GM12878 (cell line): ENCODE results near the gene GRM7. TPM values are rescaled to one million over a fixed set of nuclear protein-coding genes. Genes with fewer than 3 reads are reported as not detected.

Experiments
- ATAC-seq: fragments of 200-7000 bp; cut with Tn5 transposase; 3 replicates; pipeline ENCODE4 v1.9.1; 2020; ENCODE audit warnings: mild to moderate bottlenecking, moderate library complexity
- BruUV-seq: library from RNA; stranded (reverse); fragments of 400-500 nt; replicated peaks from 2 replicates; lab custom pipeline; 2021; lab: Mats Ljungman, UMichigan
- CTCF ChIA-PET: fragments of 300-600 bp; sonication (Branson Sonifier 250); formaldehyde crosslinking; extraction: SDS; loops from one replicate; lab custom pipeline; 2021; ENCODE audit warnings: inconsistent platforms; lab: Yijun Ruan, JAX
- POLR2A ChIA-PET: fragments of 350-600 bp; formaldehyde crosslinking; extraction: SDS; loops from one replicate; lab custom pipeline; 2021; ENCODE audit warnings: inconsistent platforms; lab: Charles Lee
- RAD21 ChIA-PET: fragments of 300-600 bp; sonication (Branson Sonifier 250); formaldehyde crosslinking; loops from one replicate; lab custom pipeline; 2023; ENCODE audit warnings: antibody characterized with exemption; ENCODE audit not compliant: unreplicated experiment; lab: Charles Lee
- SMC1A ChIA-PET: fragments of 300-600 bp; sonication (Branson Sonifier 250); formaldehyde crosslinking; loops from one replicate; lab custom pipeline; 2023; ENCODE audit not compliant: unreplicated experiment, uncharacterized antibody; lab: Charles Lee
- DNase-seq: peaks from one replicate; pipeline ENCODE4 v3.0.0-alpha.2; 2011; ENCODE audit warnings: low read depth, low spot score
- FAIRE-seq: peaks from 3 replicates; lab custom pipeline; 2011; peaks lifted over from hg19 to GRCh38; lab: Jason Lieb, UNC
- H2AFZ ChIP-seq: 2 replicates; pipeline ENCODE4 v1.6.0; 2011; ENCODE audit warnings: low read depth, low read length, control low read depth; ENCODE audit not compliant: control insufficient read depth
- H3K27ac ChIP-seq: 2 replicates; pipeline ENCODE4 v1.5.1; 2011; ENCODE audit warnings: control low read depth; ENCODE audit not compliant: control insufficient read depth, insufficient read depth
- H3K27me3 ChIP-seq, 2 experiments: replicated peaks in 1 of 2; 2 replicates each; pipeline versions ENCODE4 v1.6.0 to v1.6.1; 2011; ENCODE audit warnings: low read length in 1 of 2; ENCODE audit not compliant: control insufficient read depth in 2 of 2, insufficient read depth in 2 of 2
- H3K36me3 ChIP-seq, 2 experiments: 2 replicates each; pipeline ENCODE4 v1.5.1; 2011; ENCODE audit warnings: low read length in 1 of 2; ENCODE audit not compliant: control insufficient read depth in 2 of 2, insufficient read depth in 2 of 2
- H3K4me1 ChIP-seq: 2 replicates; pipeline ENCODE4 v1.6.1; 2011; ENCODE audit warnings: mild to moderate bottlenecking, low read length, moderate library complexity, mixed read lengths; ENCODE audit not compliant: control insufficient read depth, insufficient read depth
- H3K4me2 ChIP-seq: 2 replicates; pipeline ENCODE4 v1.6.0; 2011; ENCODE audit warnings: control low read depth; ENCODE audit not compliant: control insufficient read depth, insufficient read depth
- H3K4me3 ChIP-seq: fragments of 200-600 bp; sonication (generic); 2 replicates; pipeline ENCODE4 v1.5.1; 2016
- H3K79me2 ChIP-seq: 2 replicates; pipeline ENCODE4 v1.6.0; 2011; ENCODE audit warnings: low read length; ENCODE audit not compliant: control insufficient read depth, insufficient read depth
- H3K9ac ChIP-seq: 2 replicates; pipeline ENCODE4 v1.8.0; 2011; ENCODE audit warnings: low read length, control low read depth, mixed read lengths; ENCODE audit not compliant: control insufficient read depth, insufficient read depth
- H3K9me3 ChIP-seq: replicated peaks from 3 replicates; pipeline ENCODE4 v1.5.1; 2011; ENCODE audit warnings: mild to moderate bottlenecking, low read length; ENCODE audit not compliant: control insufficient read depth, insufficient read depth
- H4K20me1 ChIP-seq: 2 replicates; pipeline ENCODE4 v1.6.0; 2011; ENCODE audit not compliant: control insufficient read depth, insufficient read depth
- CBX3 ChIP-seq: fragments of 200-600 bp; sonication (generic); IDR thresholded peaks from 2 replicates; pipeline ENCODE4 v1.6.1; 2016; ENCODE audit warnings: low read depth, borderline replicate concordance
- PAX5 ChIP-seq: IDR thresholded peaks from 2 replicates; pipeline ENCODE4 v1.6.1; 2011; ENCODE audit warnings: low read depth, low read length, borderline replicate concordance
- PML ChIP-seq: IDR thresholded peaks from 2 replicates; pipeline ENCODE4 v1.6.1; 2012; ENCODE audit warnings: low read length, inconsistent platforms
- POU2F2 ChIP-seq: IDR thresholded peaks from 3 replicates; pipeline ENCODE4 v1.6.1; 2011; ENCODE audit warnings: low read depth, mild to moderate bottlenecking, low read length, borderline replicate concordance
- TBL1XR1 ChIP-seq: IDR thresholded peaks from 2 replicates; pipeline ENCODE4 v1.6.1; 2012; ENCODE audit warnings: low read depth, low read length, improper control_type of control experiment
- YBX1 ChIP-seq: fragments of 450-650 bp; IDR thresholded peaks from 2 replicates; pipeline ENCODE4 v1.6.1; 2016; ENCODE audit warnings: antibody characterized with exemption
- WGBS: methylation state at CpG from one replicate; pipeline ENCODE4 v1.1.6; 2016; ENCODE audit warnings: low lambda C conversion rate; ENCODE audit not compliant: insufficient replicate concordance, insufficient coverage; ENCODE audit errors: missing lambda C conversion rate; 5-methylcytosine and 5-hydroxymethylcytosine counted together
- in situ Hi-C: fragments of 300-500 bp; cut with MboI; formaldehyde crosslinking; loops from 9 replicates; pipeline ENCODE4 v1.14.3; 2018; ENCODE audit warnings: mixed read lengths
- intact Hi-C: fragments of 100-400 bp; cut with micrococcal nuclease; formaldehyde crosslinking; loops from one replicate; pipeline ENCODE4 v1.14.2; 2022; ENCODE audit not compliant: unreplicated experiment
- polyA plus RNA-seq, 11 experiments: library from polyadenylated mRNA; depleted of rRNA in 4 of 11; unstranded in 6 of 11; stranded (reverse) in 5 of 11; fragments of >200 nt; fragmentation: Nextera tagmentation in 4 of 11; fragmentation: Illumina TruSeq in 1 of 11; extraction: Ambion mirVana in 4 of 11; extraction: Trizol in 1 of 11; gene quantifications; 1 replicate in 1 of 11; 2 replicates in 10 of 11; pipeline versions ENCODE4 v1.2.1 to v1.2.3, GENCODE V29; 2011 to 2016; ENCODE audit warnings: inconsistent platforms in 2 of 11, missing spikeins in 2 of 11, low read depth in 1 of 11
- total RNA-seq, 4 experiments: library from RNA; depleted of rRNA in 3 of 4; stranded (reverse); fragments of >200 nt in 3 of 4; fragmentation: Illumina TruSeq in 1 of 4; extraction: Trizol in 1 of 4; gene quantifications; 2 replicates each; pipeline versions ENCODE4 v1.2.1 to v1.2.3, GENCODE V29; 2013 to 2021
- TF ChIP-seq, protein P1 (sequence below), 3 experiments: IDR thresholded peaks in 2 of 3; conservative IDR thresholded peaks in 1 of 3; 2 replicates each; pipeline ENCODE4 v1.5.1; 2011; ENCODE audit warnings: low read depth in 3 of 3, low read length in 3 of 3, mild to moderate bottlenecking in 3 of 3, control low read depth in 2 of 3, moderate library complexity in 2 of 3, inconsistent platforms in 1 of 3, mixed read lengths in 1 of 3; ENCODE audit not compliant: control insufficient read depth in 2 of 3, insufficient read depth in 1 of 3; ENCODE audit errors: extremely low read depth in 1 of 3
- TF ChIP-seq, protein P2 (sequence below): fragments of 450-650 bp; IDR thresholded peaks from 2 replicates; pipeline ENCODE4 v1.6.1; 2017; ENCODE audit warnings: mild to moderate bottlenecking, moderate library complexity
- TF ChIP-seq, protein P3 (sequence below): IDR thresholded peaks from 2 replicates; pipeline ENCODE4 v1.6.1; 2011; ENCODE audit warnings: mild to moderate bottlenecking, low read depth, low read length, moderate library complexity; ENCODE audit not compliant: insufficient replicate concordance

Gene GRM7
- total and polyA plus RNA-seq, 10 of the 15 experiments (the other 5 are each of a cell fraction or from before 2014, with no cell fraction given), result not detected

DNA sequence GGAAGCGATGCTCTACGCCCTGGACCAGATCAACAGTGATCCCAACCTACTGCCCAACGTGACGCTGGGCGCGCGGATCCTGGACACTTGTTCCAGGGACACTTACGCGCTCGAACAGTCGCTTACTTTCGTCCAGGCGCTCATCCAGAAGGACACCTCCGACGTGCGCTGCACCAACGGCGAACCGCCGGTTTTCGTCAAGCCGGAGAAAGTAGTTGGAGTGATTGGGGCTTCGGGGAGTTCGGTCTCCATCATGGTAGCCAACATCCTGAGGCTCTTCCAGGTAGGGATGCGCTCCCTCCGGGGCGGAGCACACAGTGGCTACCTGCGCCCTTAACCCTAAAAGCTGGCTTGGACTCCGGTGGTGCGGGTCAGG is 698 bp downstream of the GRM7 start:
- SMC1A ChIA-PET, result no interaction called here
- Histone ChIP-seq H3K27me3 (no peaks in the 10 kb centered on the region; a peak in 2 of 4 replicates), H3K79me2 (no peaks in the 10 kb centered on the region), H3K4me3 (no peak overlapping the region), H3K27ac (no peak overlapping the region), H2AFZ (no peak overlapping the region), H3K9ac (no peak overlapping the region), H3K9me3 (no peaks in the 10 kb centered on the region), H3K4me2 (no peak overlapping the region), H3K36me3 (no peaks in the 10 kb centered on the region), H3K4me1 (no peaks in the 10 kb centered on the region), H4K20me1 (no peaks in the 10 kb centered on the region)
- DNase-seq (no peak), FAIRE-seq (no peak), ATAC-seq (no peak)
- RAD21 ChIA-PET, result no interaction called here
- in situ Hi-C loops (no loop called here), intact Hi-C loops (no loop called here)
- WGBS, result 42% methylated on average over 26 of the region's 30 CpGs
- POLR2A ChIA-PET, result no interaction called here
- CTCF ChIA-PET, result no interaction called here
- TF ChIP-seq POU2F2, result no peak
- no peak for TF ChIP-seq PAX5
- TF ChIP-seq, protein P1, sequence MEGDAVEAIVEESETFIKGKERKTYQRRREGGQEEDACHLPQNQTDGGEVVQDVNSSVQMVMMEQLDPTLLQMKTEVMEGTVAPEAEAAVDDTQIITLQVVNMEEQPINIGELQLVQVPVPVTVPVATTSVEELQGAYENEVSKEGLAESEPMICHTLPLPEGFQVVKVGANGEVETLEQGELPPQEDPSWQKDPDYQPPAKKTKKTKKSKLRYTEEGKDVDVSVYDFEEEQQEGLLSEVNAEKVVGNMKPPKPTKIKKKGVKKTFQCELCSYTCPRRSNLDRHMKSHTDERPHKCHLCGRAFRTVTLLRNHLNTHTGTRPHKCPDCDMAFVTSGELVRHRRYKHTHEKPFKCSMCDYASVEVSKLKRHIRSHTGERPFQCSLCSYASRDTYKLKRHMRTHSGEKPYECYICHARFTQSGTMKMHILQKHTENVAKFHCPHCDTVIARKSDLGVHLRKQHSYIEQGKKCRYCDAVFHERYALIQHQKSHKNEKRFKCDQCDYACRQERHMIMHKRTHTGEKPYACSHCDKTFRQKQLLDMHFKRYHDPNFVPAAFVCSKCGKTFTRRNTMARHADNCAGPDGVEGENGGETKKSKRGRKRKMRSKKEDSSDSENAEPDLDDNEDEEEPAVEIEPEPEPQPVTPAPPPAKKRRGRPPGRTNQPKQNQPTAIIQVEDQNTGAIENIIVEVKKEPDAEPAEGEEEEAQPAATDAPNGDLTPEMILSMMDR (IDR thresholded peaks at IDR 0.05 in 2 of 3, conservative IDR thresholded peaks at IDR 0.05 in 1 of 3; ENCODE audit: control insufficient read depth in 2 of 3, extremely low read depth in 1 of 3, insufficient read depth in 1 of 3, low read depth in 3 of 3, low read length in 3 of 3), result no peak
- TF ChIP-seq YBX1, result no peak
- TF ChIP-seq, protein P2, sequence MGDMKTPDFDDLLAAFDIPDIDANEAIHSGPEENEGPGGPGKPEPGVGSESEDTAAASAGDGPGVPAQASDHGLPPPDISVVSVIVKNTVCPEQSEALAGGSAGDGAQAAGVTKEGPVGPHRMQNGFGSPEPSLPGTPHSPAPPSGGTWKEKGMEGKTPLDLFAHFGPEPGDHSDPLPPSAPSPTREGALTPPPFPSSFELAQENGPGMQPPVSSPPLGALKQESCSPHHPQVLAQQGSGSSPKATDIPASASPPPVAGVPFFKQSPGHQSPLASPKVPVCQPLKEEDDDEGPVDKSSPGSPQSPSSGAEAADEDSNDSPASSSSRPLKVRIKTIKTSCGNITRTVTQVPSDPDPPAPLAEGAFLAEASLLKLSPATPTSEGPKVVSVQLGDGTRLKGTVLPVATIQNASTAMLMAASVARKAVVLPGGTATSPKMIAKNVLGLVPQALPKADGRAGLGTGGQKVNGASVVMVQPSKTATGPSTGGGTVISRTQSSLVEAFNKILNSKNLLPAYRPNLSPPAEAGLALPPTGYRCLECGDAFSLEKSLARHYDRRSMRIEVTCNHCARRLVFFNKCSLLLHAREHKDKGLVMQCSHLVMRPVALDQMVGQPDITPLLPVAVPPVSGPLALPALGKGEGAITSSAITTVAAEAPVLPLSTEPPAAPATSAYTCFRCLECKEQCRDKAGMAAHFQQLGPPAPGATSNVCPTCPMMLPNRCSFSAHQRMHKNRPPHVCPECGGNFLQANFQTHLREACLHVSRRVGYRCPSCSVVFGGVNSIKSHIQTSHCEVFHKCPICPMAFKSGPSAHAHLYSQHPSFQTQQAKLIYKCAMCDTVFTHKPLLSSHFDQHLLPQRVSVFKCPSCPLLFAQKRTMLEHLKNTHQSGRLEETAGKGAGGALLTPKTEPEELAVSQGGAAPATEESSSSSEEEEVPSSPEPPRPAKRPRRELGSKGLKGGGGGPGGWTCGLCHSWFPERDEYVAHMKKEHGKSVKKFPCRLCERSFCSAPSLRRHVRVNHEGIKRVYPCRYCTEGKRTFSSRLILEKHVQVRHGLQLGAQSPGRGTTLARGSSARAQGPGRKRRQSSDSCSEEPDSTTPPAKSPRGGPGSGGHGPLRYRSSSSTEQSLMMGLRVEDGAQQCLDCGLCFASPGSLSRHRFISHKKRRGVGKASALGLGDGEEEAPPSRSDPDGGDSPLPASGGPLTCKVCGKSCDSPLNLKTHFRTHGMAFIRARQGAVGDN, result no peak
- TF ChIP-seq CBX3, result no peak
- no peak for TF ChIP-seq TBL1XR1
- TF ChIP-seq, protein P3, sequence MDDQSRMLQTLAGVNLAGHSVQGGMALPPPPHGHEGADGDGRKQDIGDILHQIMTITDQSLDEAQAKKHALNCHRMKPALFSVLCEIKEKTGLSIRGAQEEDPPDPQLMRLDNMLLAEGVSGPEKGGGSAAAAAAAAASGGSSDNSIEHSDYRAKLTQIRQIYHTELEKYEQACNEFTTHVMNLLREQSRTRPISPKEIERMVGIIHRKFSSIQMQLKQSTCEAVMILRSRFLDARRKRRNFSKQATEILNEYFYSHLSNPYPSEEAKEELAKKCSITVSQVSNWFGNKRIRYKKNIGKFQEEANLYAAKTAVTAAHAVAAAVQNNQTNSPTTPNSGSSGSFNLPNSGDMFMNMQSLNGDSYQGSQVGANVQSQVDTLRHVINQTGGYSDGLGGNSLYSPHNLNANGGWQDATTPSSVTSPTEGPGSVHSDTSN, result no peak
- TF ChIP-seq PML, result no peak
- no TSS peak for BruUV-seq
